Natural killer cell (primary cell): ENCODE measurements around the gene AUTS2. TPM values are rescaled to one million over a fixed set of nuclear protein-coding genes. Genes with fewer than 3 reads are reported as not detected.
"Not testable (repeated sequence)": the region's sequence is repeated elsewhere in the genome, so short reads cannot be mapped to it uniquely, and the experiment has no call there.

ENCODE experiments used
- ATAC-seq, 3 donors: fragments of 150-1000 bp in 2 of 3; fragments of 200-7000 bp in 1 of 3; cut with Tn5 transposase; 1 replicate in 1 of 3; 2 replicates in 2 of 3; pipeline ENCODE4 v1.10.0; 2021; ENCODE audit warnings: mild to moderate bottlenecking in 2 of 3, moderate library complexity in 2 of 3
- DNase-seq, 2 donors: peaks; one replicate each; pipeline versions ENCODE4 v3.0.0 to v3.0.0-alpha.2; 2013 to 2021; ENCODE audit warnings: mixed read lengths in 1 of 2
- H3K27ac ChIP-seq: one replicate; pipeline ENCODE4 v1.5.1; 2013; ENCODE audit warnings: mild to moderate bottlenecking, low read length
- H3K27me3 ChIP-seq: one replicate; pipeline ENCODE4 v1.6.1; 2013; ENCODE audit warnings: low read length; ENCODE audit not compliant: control insufficient read depth, insufficient read depth
- H3K36me3 ChIP-seq: one replicate; pipeline ENCODE4 v1.6.1; 2013; ENCODE audit warnings: low read length; ENCODE audit not compliant: control insufficient read depth, insufficient read depth
- H3K4me1 ChIP-seq: one replicate; pipeline ENCODE4 v1.6.1; 2013; ENCODE audit warnings: low read length; ENCODE audit not compliant: control insufficient read depth, insufficient read depth
- H3K4me3 ChIP-seq: one replicate; pipeline ENCODE4 v1.5.1; 2013; ENCODE audit warnings: low read length
- H3K9me3 ChIP-seq: one replicate; pipeline ENCODE4 v1.6.1; 2013; ENCODE audit warnings: low read length; ENCODE audit not compliant: control insufficient read depth, insufficient read depth
- H3K27ac Mint-ChIP-seq, 2 donors: one replicate each; pipeline ENCODE4 v1.8.0; 2022; ENCODE audit warnings: mild to moderate bottlenecking in 2 of 2, mixed read lengths in 2 of 2, moderate library complexity in 1 of 2
- H3K27me3 Mint-ChIP-seq, 2 donors: one replicate each; pipeline ENCODE4 v1.8.0; 2022; ENCODE audit warnings: low read depth in 2 of 2, mixed read lengths in 2 of 2
- H3K36me3 Mint-ChIP-seq: one replicate; pipeline ENCODE4 v1.8.0; 2022; ENCODE audit warnings: mixed read lengths
- H3K4me1 Mint-ChIP-seq, 2 donors: one replicate each; pipeline ENCODE4 v1.8.0; 2022; ENCODE audit warnings: mixed read lengths in 2 of 2
- H3K4me3 Mint-ChIP-seq: one replicate; pipeline ENCODE4 v1.8.0; 2022; ENCODE audit warnings: mild to moderate bottlenecking, moderate library complexity, mixed read lengths
- H3K9me3 Mint-ChIP-seq, 2 donors: one replicate each; pipeline ENCODE4 v1.8.0; 2022; ENCODE audit warnings: mixed read lengths in 2 of 2
- CTCF ChIP-seq: fragments of 200-600 bp; IDR thresholded peaks from one replicate; pipeline ENCODE4 v1.8.0; 2022; ENCODE audit warnings: antibody characterized with exemption
- WGBS: methylation state at CpG from one replicate; pipeline ENCODE4 v1.1.7; 2013; ENCODE audit warnings: missing lambda C conversion rate; ENCODE audit not compliant: insufficient coverage; 5-methylcytosine and 5-hydroxymethylcytosine counted together
- intact Hi-C: fragments of 100-400 bp; cut with micrococcal nuclease; formaldehyde crosslinking; loops from one replicate; pipeline ENCODE4 v1.14.2; 2022
- total RNA-seq, 4 donors: library from RNA; stranded (reverse); fragments of 120-200 nt in 1 of 4; gene quantifications; one replicate each; pipeline versions ENCODE4 v1.2.3 to v1.2.4, GENCODE V29; 2013 to 2022

AUTS2 gene
- total RNA-seq, 3 donors from 2014 or later (not counting 1 experiment from before 2014, with no cell fraction given): 147 to 197 (median 155) TPM

- H3K27me3 ChIP-seq: peaks cover 2% of the 10 kb centered on the region
These were observed 1210.6 kb downstream of the AUTS2 start for GRCh38 chr7:70808876-70809275.

GRCh38 chr7:70810558-70811139 lies 1212.4 kb downstream of the AUTS2 start:
- Histone ChIP-seq H3K9me3 (no peaks in the 10 kb centered on the region), H3K36me3 (no peaks in the 10 kb centered on the region), H3K27me3 (peaks cover 2% of the 10 kb centered on the region), H3K27ac (no peak overlapping the region), H3K4me3 (no peak overlapping the region), H3K4me1 (no peaks in the 10 kb centered on the region)
- Mint-ChIP-seq H3K27me3 (peaks cover 14 to 27% of the 10 kb centered on the region in 2 donors), H3K27ac (no peak overlapping the region), H3K4me3 (no peak overlapping the region), H3K9me3 (no peaks in the 10 kb centered on the region), H3K36me3 (no peaks in the 10 kb centered on the region), H3K4me1 (no peaks in the 10 kb centered on the region)
- ATAC-seq (no peak), DNase-seq (no peak)
- no peak for TF ChIP-seq CTCF
- 76% methylated on average over 3 of the region's 3 CpGs for WGBS
- intact Hi-C loops: no loop called here

More at GRCh38 chr7:70808876-70809275, 1210.6 kb downstream of the AUTS2 start:
- Histone ChIP-seq H3K4me3 (no peak overlapping the region), H3K36me3 (no peaks in the 10 kb centered on the region), H3K4me1 (no peaks in the 10 kb centered on the region), H3K27ac (no peak overlapping the region), H3K9me3 (no peaks in the 10 kb centered on the region)
- Mint-ChIP-seq H3K4me1 (no peaks in the 10 kb centered on the region), H3K4me3 (no peak overlapping the region), H3K27ac (no peak overlapping the region), H3K36me3 (no peaks in the 10 kb centered on the region), H3K27me3 (peaks cover 8 to 10% of the 10 kb centered on the region in 2 donors), H3K9me3 (no peaks in the 10 kb centered on the region)
- TF ChIP-seq CTCF: no peak
- no peak for ATAC-seq
- WGBS: 17% methylated on average over 5 of the region's 6 CpGs
- no peak for DNase-seq
- intact Hi-C loops: no loop called here

- Histone ChIP-seq H3K36me3 (no peaks in the 10 kb centered on the region), H3K9me3 (peaks cover under 1% of the 10 kb centered on the region), H3K27ac (no peak overlapping the region), H3K4me3 (no peak overlapping the region), H3K4me1 (no peaks in the 10 kb centered on the region), H3K27me3 (peaks cover 2% of the 10 kb centered on the region)
- Mint-ChIP-seq H3K36me3 (no peaks in the 10 kb centered on the region), H3K9me3 (peaks cover 0 to 3% of the 10 kb centered on the region in 2 donors), H3K4me3 (no peak overlapping the region), H3K27me3 (peaks cover 17 to 27% of the 10 kb centered on the region in 2 donors), H3K4me1 (no peaks in the 10 kb centered on the region), H3K27ac (no peak overlapping the region)
- DNase-seq (no peak), ATAC-seq (no peak)
- intact Hi-C loops: no loop called here
- no peak for TF ChIP-seq CTCF
- WGBS: 93% methylated on average over 3 of the region's 3 CpGs
These were observed 1214.2 kb downstream of the AUTS2 start for GRCh38 chr7:70812511-70812910.

- ATAC-seq, H3K27ac Mint-ChIP-seq, H3K4me1 ChIP-seq, H3K4me3 ChIP-seq, H3K9me3 ChIP-seq, H3K4me3 Mint-ChIP-seq, H3K4me1 Mint-ChIP-seq, H3K36me3 Mint-ChIP-seq, H3K27ac ChIP-seq, H3K36me3 ChIP-seq, intact Hi-C loops, DNase-seq, H3K9me3 Mint-ChIP-seq, H3K27me3 ChIP-seq: not testable (repeated sequence)
- WGBS: 89% methylated on average over 6 of the region's 6 CpGs
- H3K27me3 Mint-ChIP-seq: peaks cover 5 to 24% of the 10 kb centered on the region in 2 donors
These were observed 1224.2 kb downstream of the AUTS2 start for GRCh38 chr7:70822490-70822889.
